MCF 10A (cell line): Measurements from ENCODE around the gene ZNF777. TPM values are rescaled to one million over a fixed set of nuclear protein-coding genes. Genes with fewer than 3 reads are reported as not detected.

Experiments used
- BruUV-seq: library from RNA; stranded (reverse); fragments of 400-500 nt; replicated peaks from 2 replicates; lab custom pipeline; 2021; lab: Mats Ljungman, UMichigan
- CTCF ChIA-PET: fragments of 300-600 bp; sonication (Branson Sonifier 250); formaldehyde crosslinking; extraction: SDS; loops from one replicate; lab custom pipeline; 2021; ENCODE audit warnings: antibody characterized with exemption, inconsistent platforms; lab: Yijun Ruan, JAX
- POLR2A ChIA-PET: fragments of 300-600, 350-650 bp; sonication (Branson Sonifier 250); formaldehyde crosslinking; extraction: SDS; loops from one replicate; lab custom pipeline; 2020; ENCODE audit warnings: antibody characterized with exemption, inconsistent platforms; lab: Yijun Ruan, JAX
- DNase-seq: peaks from one replicate; pipeline ENCODE4 v3.0.0-alpha.2; 2018; ENCODE audit not compliant: unreplicated experiment
- H3K27ac Mint-ChIP-seq: one replicate; pipeline ENCODE4 v1.8.0; 2022; ENCODE audit warnings: mild to moderate bottlenecking, low read depth, mixed read lengths; ENCODE audit not compliant: unreplicated experiment
- H3K27me3 Mint-ChIP-seq: one replicate; pipeline ENCODE4 v1.8.0; 2022; ENCODE audit warnings: mixed read lengths; ENCODE audit not compliant: insufficient read depth, unreplicated experiment
- H3K36me3 Mint-ChIP-seq: one replicate; pipeline ENCODE4 v1.8.0; 2022; ENCODE audit warnings: mild to moderate bottlenecking, moderate library complexity, mixed read lengths; ENCODE audit not compliant: insufficient read depth, unreplicated experiment
- H3K4me1 Mint-ChIP-seq: one replicate; pipeline ENCODE4 v1.8.0; 2022; ENCODE audit warnings: mixed read lengths; ENCODE audit not compliant: insufficient read depth, unreplicated experiment
- H3K4me3 Mint-ChIP-seq: one replicate; pipeline ENCODE4 v1.8.0; 2022; ENCODE audit warnings: mild to moderate bottlenecking, moderate library complexity, mixed read lengths; ENCODE audit not compliant: unreplicated experiment
- H3K9me3 Mint-ChIP-seq: one replicate; pipeline ENCODE4 v1.8.0; 2022; ENCODE audit warnings: mixed read lengths; ENCODE audit not compliant: unreplicated experiment
- CTCF ChIP-seq: fragments of 200-600 bp; IDR thresholded peaks from one replicate; pipeline ENCODE4 v1.8.0; 2022; ENCODE audit warnings: antibody characterized with exemption, mild to moderate bottlenecking; ENCODE audit not compliant: unreplicated experiment
- intact Hi-C: fragments of 100-400 bp; cut with micrococcal nuclease; formaldehyde crosslinking; loops from 2 replicates; pipeline ENCODE4 v1.14.1; 2022
- total RNA-seq: library from RNA; stranded (reverse); gene quantifications from 2 replicates; pipeline ENCODE4 v1.2.3, GENCODE V29; 2022

Gene ZNF777
- total RNA-seq, 1 experiment from 2014 or later = 22.9 TPM

- intact Hi-C loops = no loop called here
- BruUV-seq = no TSS peak
- POLR2A ChIA-PET = no interaction called here
These were observed 28.6 kb upstream of the ZNF777 start for GRCh38 chr7:149489391-149490024.

GRCh38 chr7:149479568-149479967, 18.7 kb upstream of the ZNF777 start:
- no peak for TF ChIP-seq CTCF
- intact Hi-C loops = no loop called here
- Mint-ChIP-seq H3K4me1 (peaks cover 8% of the 10 kb centered on the region), H3K36me3 (peaks cover 42% of the 10 kb centered on the region), H3K27me3 (no peaks in the 10 kb centered on the region), H3K4me3 (no peak overlapping the region), H3K9me3 (no peaks in the 10 kb centered on the region), H3K27ac (no peak overlapping the region)
- ChIA-PET CTCF (interaction anchor here (0.6 to 1.0 kb wide), 4 partner anchors 10 to 145 kb away, joined by 3 read pairs; no protein-coding TSS in a partner anchor), POLR2A (interaction anchor here (0.9 to 1.6 kb wide), 2 partner anchors 12 to 16 kb away, joined by 3 to 5 read pairs; no protein-coding TSS in a partner anchor)
- DNase-seq = no peak
- BruUV-seq = no TSS peak

More at GRCh38 chr7:149489391-149490024, 28.6 kb upstream of the ZNF777 start:
- CTCF ChIA-PET = interaction anchor here (0.6 to 1.1 kb wide), 4 partner anchors 10 to 180 kb away, joined by 3 to 4 read pairs (median 4); no protein-coding TSS in a partner anchor
- H3K9me3 Mint-ChIP-seq = no peaks in the 10 kb centered on the region
- H3K4me3 Mint-ChIP-seq = no peak overlapping the region
- H3K36me3 Mint-ChIP-seq = peaks cover 93% of the 10 kb centered on the region
- no peaks in the 10 kb centered on the region for H3K27me3 Mint-ChIP-seq
- H3K4me1 Mint-ChIP-seq = peaks cover 6% of the 10 kb centered on the region
- DNase-seq = peak; percentile 13
- peak overlapping the region; percentile 67 for H3K27ac Mint-ChIP-seq
- peak; percentile 13 for TF ChIP-seq CTCF

- CTCF ChIA-PET = interaction anchor here (0.8 kb wide), 1 partner anchor 146 kb away, joined by 3 read pairs; no protein-coding TSS in a partner anchor
- Mint-ChIP-seq H3K36me3 (peaks cover 50% of the 10 kb centered on the region), H3K4me3 (no peak overlapping the region), H3K4me1 (peaks cover 8% of the 10 kb centered on the region), H3K27me3 (no peaks in the 10 kb centered on the region), H3K9me3 (no peaks in the 10 kb centered on the region), H3K27ac (no peak overlapping the region)
- no peak for TF ChIP-seq CTCF
- POLR2A ChIA-PET = interaction anchor here (1.6 kb wide), 1 partner anchor 11 kb away, joined by 5 read pairs; no protein-coding TSS in a partner anchor
- DNase-seq = no peak
- BruUV-seq = no TSS peak
- intact Hi-C loops = no loop called here
These were observed 17.9 kb upstream of the ZNF777 start for GRCh38 chr7:149478754-149479153.
